Stimulated activated naive CD8-positive, alpha-beta T cell treated with anti-CD3 and anti-CD28 coated beads, Interleukin-15, amount 100 ng/mL, for 72 hours (primary cell): ENCODE results near the gene KLF13.

ENCODE experiments used
- ATAC-seq: fragments of 150-1000 bp; cut with Tn5 transposase; 2 replicates; pipeline ENCODE4 v1.10.0; 2021; ENCODE audit warnings: mild to moderate bottlenecking, moderate library complexity
- DNase-seq, 2 donors: peaks; one replicate each; pipeline ENCODE4 v3.0.0; 2021 to 2022
- H3K27ac Mint-ChIP-seq, 2 donors: one replicate each; pipeline ENCODE4 v1.8.0; 2022; ENCODE audit warnings: mild to moderate bottlenecking in 2 of 2, mixed read lengths in 2 of 2, moderate library complexity in 2 of 2
- H3K27me3 Mint-ChIP-seq: one replicate; pipeline ENCODE4 v1.8.0; 2022; ENCODE audit warnings: mixed read lengths
- H3K4me1 Mint-ChIP-seq: one replicate; pipeline ENCODE4 v1.8.0; 2022; ENCODE audit warnings: mild to moderate bottlenecking, mixed read lengths
- H3K4me3 Mint-ChIP-seq, 2 donors: one replicate each; pipeline ENCODE4 v1.8.0; 2022; ENCODE audit warnings: mild to moderate bottlenecking in 2 of 2, mixed read lengths in 2 of 2, moderate library complexity in 1 of 2
- H3K9me3 Mint-ChIP-seq, 2 donors: one replicate each; pipeline ENCODE4 v1.8.0; 2022; ENCODE audit warnings: mixed read lengths in 2 of 2

KLF13 gene

DNA sequence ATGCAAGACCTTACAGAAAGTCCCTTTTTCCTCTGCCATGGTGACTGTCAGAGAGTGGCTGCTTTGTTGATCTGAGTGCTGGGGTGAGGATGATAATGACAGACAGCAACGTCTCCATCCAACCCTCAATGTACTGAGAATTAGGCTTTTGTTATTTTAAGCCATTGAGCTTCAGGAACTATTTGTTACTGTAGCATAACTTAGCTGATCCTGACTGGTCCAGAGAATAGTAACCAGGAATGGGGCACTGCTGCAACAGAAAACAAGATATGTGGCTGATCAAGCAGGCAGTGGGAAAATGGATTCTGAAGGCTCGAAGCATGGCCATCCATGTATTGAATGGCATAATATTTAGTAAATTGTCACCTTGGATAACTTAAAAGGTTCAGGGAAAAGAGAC lies 5.2 kb upstream of the KLF13 start:
- no peak for DNase-seq
- peaks cover 74% of the 10 kb centered on the region for H3K4me1 Mint-ChIP-seq
- no peak overlapping the region for H3K4me3 Mint-ChIP-seq

GRCh38 chr15:31322504-31322903 lies 4.1 kb upstream of the KLF13 start:
- DNase-seq (no peak), ATAC-seq (no peak)
- H3K9me3 Mint-ChIP-seq: peaks cover 8 to 9% of the 10 kb centered on the region in 2 donors
- H3K4me3 Mint-ChIP-seq: no peak overlapping the region
- no peaks in the 10 kb centered on the region for H3K27me3 Mint-ChIP-seq
- no peak overlapping the region for H3K27ac Mint-ChIP-seq
- H3K4me1 Mint-ChIP-seq: peaks cover 63% of the 10 kb centered on the region

More for the DNA sequence above, 5.2 kb upstream of the KLF13 start:
- Mint-ChIP-seq H3K27ac (no peak overlapping the region), H3K9me3 (peaks cover 8 to 9% of the 10 kb centered on the region in 2 donors), H3K27me3 (no peaks in the 10 kb centered on the region)
- no peak for ATAC-seq

GRCh38 chr15:31323627-31324026 lies 3.0 kb upstream of the KLF13 start:
- H3K4me1 Mint-ChIP-seq: peaks cover 56% of the 10 kb centered on the region
- H3K27ac Mint-ChIP-seq: no peak overlapping the region
- no peak overlapping the region for H3K4me3 Mint-ChIP-seq
- ATAC-seq (no peak), DNase-seq (no peak)
- H3K9me3 Mint-ChIP-seq: peaks cover 8 to 9% of the 10 kb centered on the region in 2 donors
- no peaks in the 10 kb centered on the region for H3K27me3 Mint-ChIP-seq

DNA sequence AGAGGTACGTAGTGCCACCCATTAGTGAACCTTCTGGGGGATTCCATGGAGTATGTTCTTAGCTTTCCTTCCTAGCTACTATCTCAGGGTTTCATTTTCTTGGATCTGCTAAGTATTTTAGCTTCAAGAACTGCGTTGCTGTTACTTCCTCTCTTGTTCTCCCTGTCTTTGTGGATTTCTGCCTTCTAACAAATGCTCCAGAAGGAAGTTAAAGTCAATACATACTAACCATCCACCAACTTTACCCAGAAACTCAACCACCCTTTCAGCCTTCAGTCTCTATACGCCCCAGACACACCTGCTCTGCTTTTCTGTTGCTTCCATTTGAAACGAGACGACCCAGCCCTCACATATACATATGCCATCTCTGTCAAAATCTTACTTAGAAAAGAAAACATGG lies 2.4 kb upstream of the KLF13 start:
- ATAC-seq: no peak
- H3K4me3 Mint-ChIP-seq: no peak overlapping the region

GRCh38 chr15:31324806-31325594 lies 1.6 kb upstream of the KLF13 start:
- H3K4me3 Mint-ChIP-seq: peak overlapping the region; percentile 94 to 96
- ATAC-seq (no peak), DNase-seq (no peak)
- H3K4me1 Mint-ChIP-seq: peaks cover 59% of the 10 kb centered on the region
- peaks cover 8 to 9% of the 10 kb centered on the region in 2 donors for H3K9me3 Mint-ChIP-seq
- no peaks in the 10 kb centered on the region for H3K27me3 Mint-ChIP-seq
- peak overlapping the region; percentile 93 to 98 for H3K27ac Mint-ChIP-seq

More for the DNA sequence above, 2.4 kb upstream of the KLF13 start:
- peaks cover 8 to 9% of the 10 kb centered on the region in 2 donors for H3K9me3 Mint-ChIP-seq
- no peaks in the 10 kb centered on the region for H3K27me3 Mint-ChIP-seq
- DNase-seq: no peak
- H3K4me1 Mint-ChIP-seq: peaks cover 59% of the 10 kb centered on the region
- H3K27ac Mint-ChIP-seq: no peak overlapping the region

DNA sequence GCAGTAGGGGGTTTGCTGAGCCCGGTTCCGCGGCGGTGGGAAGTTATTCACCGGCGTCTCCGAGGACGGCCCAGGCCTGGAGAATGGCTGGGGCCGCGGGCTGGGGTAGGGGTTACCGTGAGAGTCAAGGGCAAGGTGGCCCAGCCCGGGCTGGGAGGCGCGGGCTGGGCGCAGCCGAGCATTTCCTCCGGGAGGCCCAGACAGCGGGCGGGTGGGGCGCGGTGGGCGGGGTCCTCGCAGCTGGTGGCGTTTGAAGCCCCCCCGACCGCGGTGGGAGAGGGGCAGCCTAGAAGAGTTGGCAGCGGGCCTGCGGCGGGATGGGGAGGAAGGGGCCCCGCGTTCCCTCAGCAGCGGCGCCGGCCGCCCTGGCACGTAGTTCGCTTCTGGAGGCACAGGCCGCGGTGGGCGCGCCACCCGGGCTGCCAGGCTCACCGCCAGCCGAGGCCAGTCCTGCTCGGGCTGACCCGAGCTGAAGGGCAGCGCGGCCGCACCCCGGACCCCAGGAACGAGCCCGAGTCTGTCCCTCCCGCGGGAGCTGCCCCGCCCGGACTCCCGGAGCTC lies 960 bp upstream of the KLF13 start:
- peak overlapping the region; percentile 93 to 98 for H3K27ac Mint-ChIP-seq
- peaks cover 8 to 9% of the 10 kb centered on the region in 2 donors for H3K9me3 Mint-ChIP-seq
- ATAC-seq: peak; percentile 3
- peak overlapping the region; percentile 94 to 96 for H3K4me3 Mint-ChIP-seq
- H3K27me3 Mint-ChIP-seq: no peaks in the 10 kb centered on the region
- H3K4me1 Mint-ChIP-seq: peaks cover 59% of the 10 kb centered on the region
- peak in 1 of 2 donors; percentile 49 for DNase-seq

DNA sequence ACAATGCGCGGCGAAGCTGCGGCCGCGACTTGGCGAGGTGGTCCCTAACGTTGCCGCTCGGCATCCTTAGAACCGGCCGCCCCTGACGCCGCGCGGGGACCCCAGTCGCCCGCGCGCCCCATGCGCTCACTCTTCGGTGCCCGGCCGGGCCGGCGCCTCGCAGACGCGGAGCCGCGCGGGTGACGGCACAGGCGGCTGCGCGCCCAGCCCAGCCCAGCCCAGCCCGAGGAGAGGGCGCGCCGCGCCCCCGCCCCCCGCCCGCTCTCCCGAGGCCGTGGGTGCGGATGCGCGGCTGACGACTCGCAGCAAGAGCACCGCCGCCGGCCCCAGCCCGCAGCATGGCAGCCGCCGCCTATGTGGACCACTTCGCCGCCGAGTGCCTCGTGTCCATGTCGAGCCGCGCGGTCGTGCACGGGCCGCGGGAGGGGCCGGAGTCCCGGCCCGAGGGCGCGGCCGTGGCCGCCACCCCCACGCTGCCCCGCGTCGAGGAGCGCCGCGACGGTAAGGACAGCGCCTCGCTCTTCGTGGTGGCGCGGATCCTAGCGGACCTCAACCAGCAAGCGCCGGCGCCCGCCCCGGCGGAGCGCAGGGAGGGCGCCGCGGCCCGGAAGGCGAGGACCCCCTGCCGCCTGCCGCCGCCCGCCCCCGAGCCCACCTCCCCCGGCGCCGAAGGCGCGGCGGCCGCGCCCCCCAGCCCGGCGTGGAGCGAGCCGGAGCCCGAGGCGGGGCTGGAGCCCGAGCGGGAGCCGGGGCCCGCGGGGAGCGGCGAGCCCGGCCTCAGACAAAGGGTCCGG lies 437 bp downstream of the KLF13 start:
- H3K9me3 Mint-ChIP-seq: no peaks in the 10 kb centered on the region
- H3K4me3 Mint-ChIP-seq: peak overlapping the region; percentile 53 to 57
- no peak for DNase-seq
- peaks cover 68% of the 10 kb centered on the region for H3K4me1 Mint-ChIP-seq
- ATAC-seq: peak; percentile 62
- H3K27ac Mint-ChIP-seq: no peak overlapping the region
- H3K27me3 Mint-ChIP-seq: no peaks in the 10 kb centered on the region

- Mint-ChIP-seq H3K27me3 (no peaks in the 10 kb centered on the region), H3K9me3 (no peaks in the 10 kb centered on the region), H3K4me1 (peaks cover 68% of the 10 kb centered on the region), H3K27ac (peak overlapping the region; percentile 47 to 94), H3K4me3 (peak overlapping the region; percentile 92 to 98)
- DNase-seq (peak; percentile 64 to 68), ATAC-seq (no peak)
Observed at GRCh38 chr15:31327669-31328427, 1.2 kb downstream of the KLF13 start.

GRCh38 chr15:31328428-31328968 lies 1.9 kb downstream of the KLF13 start:
- H3K27ac Mint-ChIP-seq: peak overlapping the region; percentile 94 to 95
- H3K27me3 Mint-ChIP-seq: no peaks in the 10 kb centered on the region
- ATAC-seq: peak; percentile 19
- peak overlapping the region; percentile 92 to 98 for H3K4me3 Mint-ChIP-seq
- DNase-seq: peak; percentile 81 to 83
- peaks cover 68% of the 10 kb centered on the region for H3K4me1 Mint-ChIP-seq
- H3K9me3 Mint-ChIP-seq: no peaks in the 10 kb centered on the region

DNA sequence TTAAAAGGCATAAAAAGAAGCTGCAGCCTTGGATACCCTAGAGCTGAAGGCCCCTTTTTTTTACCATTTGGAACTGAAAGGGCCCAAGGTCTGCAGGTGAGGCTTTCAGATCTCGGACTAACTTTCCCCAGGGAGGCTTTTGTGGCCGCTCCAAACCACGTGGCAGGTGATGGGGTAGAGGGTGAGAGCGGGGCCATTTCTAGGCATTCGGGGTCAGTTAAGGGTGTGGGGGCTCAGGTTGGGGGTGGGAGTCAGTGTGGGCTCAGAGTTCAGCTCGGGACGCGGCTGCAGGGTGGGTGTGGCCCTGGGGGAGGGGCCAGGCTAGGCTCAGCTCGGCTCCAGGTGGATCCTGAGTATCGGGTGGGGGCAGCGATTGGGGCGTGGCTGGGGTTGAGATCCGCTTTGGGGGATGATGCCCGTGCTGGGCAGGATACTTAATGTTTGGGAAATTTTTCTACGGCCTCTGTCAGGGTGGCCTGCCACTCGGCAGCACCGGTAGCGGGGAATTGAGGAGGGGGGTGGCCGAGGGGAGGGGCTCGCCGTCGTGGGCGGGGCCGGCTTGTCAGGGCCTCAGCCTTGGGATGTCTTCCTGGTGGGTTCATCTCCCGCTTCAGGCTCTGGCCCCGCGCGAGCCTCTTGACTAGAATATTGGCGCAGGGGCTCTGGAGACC lies 2.5 kb downstream of the KLF13 start:
- Mint-ChIP-seq H3K4me3 (peak overlapping the region; percentile 92 to 98), H3K27me3 (no peaks in the 10 kb centered on the region), H3K9me3 (no peaks in the 10 kb centered on the region), H3K27ac (peak overlapping the region; percentile 94 to 95), H3K4me1 (peaks cover 69% of the 10 kb centered on the region)
- ATAC-seq: no peak
- DNase-seq: peak in 1 of 2 donors; percentile 35

DNA sequence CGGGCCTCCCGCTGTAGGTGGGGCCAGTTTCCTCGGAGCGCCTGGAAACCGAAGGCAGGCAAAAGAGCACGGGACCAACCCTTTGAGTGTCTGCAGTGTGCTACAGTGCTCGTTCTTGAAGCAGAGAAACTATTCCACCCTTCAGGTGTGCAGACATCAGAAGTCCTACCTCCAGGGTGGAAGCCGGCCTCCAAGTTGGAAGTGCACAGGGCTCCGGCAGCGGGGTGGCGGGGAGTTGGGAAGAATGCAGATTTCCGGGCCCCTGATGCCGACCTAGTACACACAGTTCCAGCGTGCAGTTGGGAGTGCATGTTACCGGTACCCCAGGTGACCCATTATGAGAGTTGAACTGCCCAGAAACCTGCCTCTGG lies 3.0 kb downstream of the KLF13 start:
- ATAC-seq: no peak
- peak overlapping the region in 1 of 2 donors; percentile 94 for H3K27ac Mint-ChIP-seq
- no peaks in the 10 kb centered on the region for H3K9me3 Mint-ChIP-seq
- peaks cover 69% of the 10 kb centered on the region for H3K4me1 Mint-ChIP-seq
- DNase-seq: no peak
- H3K4me3 Mint-ChIP-seq: peak overlapping the region; percentile 92 to 98
- H3K27me3 Mint-ChIP-seq: no peaks in the 10 kb centered on the region

GRCh38 chr15:31330111-31330785 lies 3.6 kb downstream of the KLF13 start:
- Mint-ChIP-seq H3K9me3 (no peaks in the 10 kb centered on the region), H3K27me3 (no peaks in the 10 kb centered on the region), H3K27ac (peak overlapping the region in 1 of 2 donors; percentile 52), H3K4me3 (peak overlapping the region; percentile 92 to 98), H3K4me1 (peaks cover 69% of the 10 kb centered on the region)
- ATAC-seq: no peak
- DNase-seq: no peak

- H3K9me3 Mint-ChIP-seq: no peaks in the 10 kb centered on the region
- no peak for DNase-seq
- no peak for ATAC-seq
- H3K27me3 Mint-ChIP-seq: no peaks in the 10 kb centered on the region
- H3K4me3 Mint-ChIP-seq: peak overlapping the region; percentile 92 to 98
- H3K27ac Mint-ChIP-seq: peak overlapping the region; percentile 15 to 52
- peaks cover 72% of the 10 kb centered on the region for H3K4me1 Mint-ChIP-seq
Observed at GRCh38 chr15:31330836-31331235, 4.2 kb downstream of the KLF13 start.

DNA sequence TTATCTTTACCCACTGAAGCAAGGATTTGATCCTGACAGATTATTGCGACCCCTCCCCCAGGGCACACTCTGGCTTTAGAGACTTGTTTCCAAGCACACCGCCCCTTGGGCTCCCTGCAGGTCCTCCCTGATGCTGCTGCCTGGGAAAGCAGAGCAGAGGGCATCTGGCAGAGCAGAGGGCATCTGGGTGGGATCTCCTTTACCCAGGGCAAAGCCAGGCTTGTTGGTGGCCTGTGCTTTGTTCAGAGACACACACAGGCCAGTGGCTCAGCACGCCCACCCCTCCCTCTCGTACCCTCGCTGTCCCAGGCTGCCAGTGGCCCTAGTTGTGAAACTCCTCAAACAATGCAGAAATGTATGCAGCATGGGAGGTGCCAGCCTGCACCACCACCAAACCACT lies 4.8 kb downstream of the KLF13 start:
- H3K27ac Mint-ChIP-seq: peak overlapping the region in 1 of 2 donors; percentile 34
- DNase-seq: no peak
- H3K4me1 Mint-ChIP-seq: peaks cover 78% of the 10 kb centered on the region
- no peaks in the 10 kb centered on the region for H3K9me3 Mint-ChIP-seq
- no peak for ATAC-seq
- H3K27me3 Mint-ChIP-seq: no peaks in the 10 kb centered on the region
- peak overlapping the region; percentile 92 to 98 for H3K4me3 Mint-ChIP-seq
